ENCODE data around the gene ZFYVE9. TPM values are rescaled to one million over a fixed set of nuclear protein-coding genes. Genes with fewer than 3 reads are reported as not detected.

ZFYVE9 gene
- total and polyA plus RNA-seq, 2 of the 4 experiments (the other 2 are of a cell fraction), result 8.3 to 28.7 TPM

DNA sequence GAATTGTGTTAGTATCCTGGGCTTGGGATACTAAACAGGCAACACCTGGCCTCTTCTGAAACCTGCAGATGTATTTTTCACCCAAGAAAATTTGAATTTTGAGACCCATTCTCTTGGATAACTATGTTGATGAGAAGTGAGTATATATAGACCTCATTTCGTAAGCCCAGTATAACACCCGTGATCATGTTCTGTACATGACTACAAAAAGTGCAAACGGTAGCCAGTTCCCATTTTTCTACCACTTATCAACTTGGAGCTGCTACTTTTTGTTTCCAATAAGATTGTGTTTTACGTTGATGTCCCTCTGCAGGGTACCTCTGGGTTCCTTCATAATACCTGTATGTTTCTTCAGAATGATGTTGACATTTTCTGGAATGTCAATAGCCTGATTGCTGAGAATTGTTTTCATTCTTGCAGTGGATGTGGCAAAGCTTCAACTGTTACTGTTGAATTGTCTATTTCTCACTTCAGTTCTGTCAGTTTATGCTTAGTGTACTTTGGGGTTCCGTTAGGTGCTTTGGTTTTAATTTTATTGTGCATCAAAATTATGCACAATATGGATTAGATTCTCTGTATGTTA is 48.1 kb downstream of the ZFYVE9 start:
- no peak overlapping the region for H3K27ac ChIP-seq (ENCODE audit: insufficient read depth, low read length)
- ChIA-PET CTCF (no interaction called here), POLR2A (ENCODE audit: unreplicated experiment) (no interaction called here)
- H3K4ac ChIP-seq (ENCODE audit: low read depth, low read length), result no peak overlapping the region
- H3K23ac ChIP-seq (ENCODE audit: low read depth, low read length), result no peak overlapping the region
- H3K9ac ChIP-seq (ENCODE audit: low read depth, low read length), result no peak overlapping the region
- no peak overlapping the region for H4K91ac ChIP-seq (ENCODE audit: insufficient read depth, low read depth, low read length)
- in situ Hi-C loops (cut with MboI; ENCODE audit: low sequenced_read_pairs), result no loop called here
- no peak overlapping the region for H2BK5ac ChIP-seq (ENCODE audit: low read depth, low read length, poor library complexity, severe bottlenecking)
- no peak overlapping the region for H2BK120ac ChIP-seq (ENCODE audit: low read depth, low read length)
- peaks cover 5% of the 10 kb centered on the region for H3K9me1 ChIP-seq (ENCODE audit: insufficient read depth, low read length)
- ATAC-seq (ENCODE audit: low read depth) (no peak), DNase-seq (no peak)
- TF ChIP-seq NFE2L2 (IDR thresholded peaks at IDR 0.05; ENCODE audit: low read depth, low read length) (no peak), ELK1 (IDR thresholded peaks at IDR 0.05; ENCODE audit: borderline replicate concordance, low read depth, low read length) (no peak), MAFK (IDR thresholded peaks at IDR 0.05; ENCODE audit: low read depth, low read length) (no peak)
- H2BK20ac ChIP-seq (ENCODE audit: low read depth, low read length), result no peak overlapping the region
- no peaks in the 10 kb centered on the region for H4K20me1 ChIP-seq (ENCODE audit: insufficient read depth, low read length)
- no peak overlapping the region for H3K14ac ChIP-seq (replicated peaks; ENCODE audit: low read depth, low read length)
- H3K56ac ChIP-seq (ENCODE audit: extremely low read depth, insufficient read depth, low read length), result no peak overlapping the region
- peaks cover 2% of the 10 kb centered on the region; the same call in 1 of the 2 replicates for H3K9me3 ChIP-seq (ENCODE audit: control insufficient read depth, insufficient read depth, low read length)
- H2AK9ac ChIP-seq (replicated peaks; ENCODE audit: low read depth, low read length, poor library complexity), result no peak overlapping the region
- no peak overlapping the region for H2AFZ ChIP-seq (replicated peaks; ENCODE audit: low read length, poor library complexity)
- no peaks in the 10 kb centered on the region for H3K27me3 ChIP-seq (ENCODE audit: control insufficient read depth, insufficient read depth, low read length)
- intact Hi-C loops (cut with micrococcal nuclease), result no loop called here
- peaks cover 3% of the 10 kb centered on the region for H3K4me1 ChIP-seq (ENCODE audit: control insufficient read depth, insufficient read depth, low read length)
- H3K4me2 ChIP-seq (ENCODE audit: low read depth, low read length), result no peak overlapping the region
- BruUV-seq (replicated peaks), result no TSS peak
- H3K4me3 ChIP-seq (ENCODE audit: insufficient read depth, low read depth, low read length), result no peak overlapping the region
- H2BK15ac ChIP-seq (ENCODE audit: low read depth, low read length), result no peak overlapping the region
- no peak overlapping the region for H2AK5ac ChIP-seq (ENCODE audit: low read depth, low read length)
- no peak overlapping the region for H4K5ac ChIP-seq (ENCODE audit: low read depth, low read length)
- H3K18ac ChIP-seq (ENCODE audit: low read depth, low read length), result no peak overlapping the region
- H4K8ac ChIP-seq (ENCODE audit: low read depth in 2 of 2, low read length in 2 of 2), result no peak overlapping the region
- no CpG with 5 or more reads among the region's 5 CpGs for WGBS, 2 experiments (ENCODE audit: extremely low coverage in 2 of 2, insufficient read length in 1 of 2)
- H3K36me3 ChIP-seq (ENCODE audit: control insufficient read depth, insufficient read depth, low read length), result no peaks in the 10 kb centered on the region
- dilution Hi-C loops (cut with HindIII; ENCODE audit: low sequenced_read_pairs, unreplicated experiment), result no loop called here
- H3K79me1 ChIP-seq (ENCODE audit: low read depth in 1 of 2, low read length in 2 of 2), result peaks cover 22 to 26% of the 10 kb centered on the region in 2 experiments

All from IMR-90 (cell line).